ENCODE measurements around the gene GGCT.

Gene GGCT

DNA sequence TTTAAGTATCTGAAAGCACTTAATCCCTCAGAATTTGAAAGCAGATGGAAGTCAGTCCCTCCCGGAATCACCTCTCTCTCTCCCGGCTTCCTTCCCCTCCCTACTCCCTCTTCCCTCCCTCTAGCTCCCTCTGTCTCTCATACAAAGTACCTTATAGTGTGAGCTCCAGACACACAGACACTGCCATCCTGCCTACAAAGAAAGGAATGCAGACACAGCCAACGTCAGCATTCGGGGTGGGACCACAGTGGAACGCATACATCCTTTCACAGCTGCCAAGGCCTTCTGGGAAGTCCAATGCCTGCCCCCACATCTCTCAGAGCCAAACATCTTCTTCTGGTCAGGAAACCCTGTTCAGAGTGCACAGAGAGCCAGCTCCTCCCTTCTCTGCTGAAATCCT lies 35.3 kb downstream of the GGCT start:
- no peaks in the 10 kb centered on the region for H3K27me3 ChIP-seq (ENCODE audit: insufficient read depth, low read length)
- WGBS: 18% methylated on average over 5 of the region's 5 CpGs

DNA sequence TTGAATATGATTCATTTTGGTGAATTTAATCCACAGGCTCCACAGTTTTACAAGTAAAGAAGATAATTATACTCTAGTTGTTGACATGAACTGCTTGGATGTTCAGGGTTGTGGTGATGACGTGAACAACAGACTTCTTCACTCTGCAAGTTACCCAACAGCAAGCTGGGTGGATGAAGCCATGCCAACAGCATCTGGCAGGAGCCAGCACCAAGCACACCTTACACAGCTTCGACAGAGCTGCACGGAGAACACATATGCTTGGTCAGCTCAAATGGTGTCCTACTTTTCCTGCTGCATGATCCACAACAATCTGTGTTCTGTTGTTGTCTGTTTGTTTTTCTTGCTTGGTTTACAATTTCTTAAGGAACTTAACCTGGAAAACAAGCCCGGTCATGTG lies 35.8 kb downstream of the GGCT start:
- H3K36me3 ChIP-seq (ENCODE audit: insufficient read depth, low read length): no peaks in the 10 kb centered on the region
- WGBS: 89% methylated on average over 4 of the region's 4 CpGs
- no peaks in the 10 kb centered on the region for H3K27me3 ChIP-seq (ENCODE audit: insufficient read depth, low read length)
- peaks cover 16% of the 10 kb centered on the region for H3K4me1 ChIP-seq (ENCODE audit: insufficient read depth, low read length)
- H3K9me3 ChIP-seq (ENCODE audit: insufficient read depth, low read depth, low read length): no peaks in the 10 kb centered on the region
- 0 out of 2 replicates have a peak overlapping the region, but pooled peaks have one; percentile 17 for H3K27ac ChIP-seq (ENCODE audit: low read depth, low read length)
- H3K4me3 ChIP-seq (ENCODE audit: low read length): no peak overlapping the region
- H3K9ac ChIP-seq (ENCODE audit: low read depth, low read length): no peak overlapping the region

More for the DNA sequence above, 35.3 kb downstream of the GGCT start:
- Histone ChIP-seq H3K4me1 (ENCODE audit: insufficient read depth, low read length) (peaks cover 16% of the 10 kb centered on the region), H3K4me3 (ENCODE audit: low read length) (no peak overlapping the region), H3K27ac (ENCODE audit: low read depth, low read length) (peak overlapping the region; percentile 34; the same call in 1 of the 2 replicates), H3K36me3 (ENCODE audit: insufficient read depth, low read length) (no peaks in the 10 kb centered on the region), H3K9ac (ENCODE audit: low read depth, low read length) (no peak overlapping the region), H3K9me3 (ENCODE audit: insufficient read depth, low read depth, low read length) (no peaks in the 10 kb centered on the region)

DNA sequence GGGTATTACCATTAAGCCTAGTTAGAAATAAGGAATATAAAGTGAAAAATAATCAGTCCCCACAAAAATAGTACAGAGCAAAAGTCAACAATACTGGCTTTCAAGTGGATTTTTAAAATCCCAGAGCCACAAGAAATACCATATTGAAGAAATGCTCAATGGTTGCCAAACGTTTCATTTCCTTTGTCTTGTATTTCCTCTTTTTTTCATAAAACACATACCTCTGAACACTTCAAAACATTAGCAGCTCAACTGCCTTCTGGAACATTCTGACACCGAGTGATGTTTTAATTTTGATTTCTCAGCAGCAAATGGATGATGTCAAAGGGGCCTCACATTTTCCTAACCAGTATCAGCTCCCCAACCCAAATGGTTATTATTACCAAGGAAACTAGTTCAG lies 36.6 kb downstream of the GGCT start:
- Histone ChIP-seq H3K27ac (ENCODE audit: low read depth, low read length) (no peak overlapping the region), H3K36me3 (ENCODE audit: insufficient read depth, low read length) (no peaks in the 10 kb centered on the region), H3K9ac (ENCODE audit: low read depth, low read length) (no peak overlapping the region), H3K9me3 (ENCODE audit: insufficient read depth, low read depth, low read length) (no peaks in the 10 kb centered on the region), H3K4me1 (ENCODE audit: insufficient read depth, low read length) (peaks cover 16% of the 10 kb centered on the region), H3K27me3 (ENCODE audit: insufficient read depth, low read length) (no peaks in the 10 kb centered on the region), H3K4me3 (ENCODE audit: low read length) (no peak overlapping the region)
- 88% methylated on average over 2 of the region's 2 CpGs for WGBS

DNA sequence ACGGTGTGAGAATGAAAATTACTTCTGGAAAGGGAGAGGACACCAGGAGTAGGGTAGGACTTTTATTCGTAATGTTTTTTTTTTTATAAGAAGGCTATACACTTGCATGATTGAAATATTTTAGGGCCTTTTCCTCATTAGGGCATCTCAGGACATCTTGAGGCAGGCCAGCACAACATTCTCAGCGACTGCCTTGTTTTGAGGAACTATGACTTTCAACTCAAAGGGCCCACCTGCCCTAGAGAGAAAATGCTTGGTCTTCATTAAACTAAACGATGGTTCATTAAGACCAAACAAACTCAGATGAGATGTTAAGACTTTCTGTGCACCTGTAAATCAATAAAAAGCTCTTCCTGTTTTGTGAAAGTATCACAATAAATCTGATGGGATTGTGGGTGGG lies 37.4 kb downstream of the GGCT start:
- WGBS: 92% methylated on average over 4 of the region's 4 CpGs
- H3K4me3 ChIP-seq (ENCODE audit: low read length): no peak overlapping the region
- H3K9me3 ChIP-seq (ENCODE audit: insufficient read depth, low read depth, low read length): no peaks in the 10 kb centered on the region
- no peaks in the 10 kb centered on the region for H3K36me3 ChIP-seq (ENCODE audit: insufficient read depth, low read length)
- no peaks in the 10 kb centered on the region for H3K27me3 ChIP-seq (ENCODE audit: insufficient read depth, low read length)
- H3K4me1 ChIP-seq (ENCODE audit: insufficient read depth, low read length): peaks cover 13% of the 10 kb centered on the region
- H3K9ac ChIP-seq (ENCODE audit: low read depth, low read length): no peak overlapping the region
- no peak overlapping the region for H3K27ac ChIP-seq (ENCODE audit: low read depth, low read length)

DNA sequence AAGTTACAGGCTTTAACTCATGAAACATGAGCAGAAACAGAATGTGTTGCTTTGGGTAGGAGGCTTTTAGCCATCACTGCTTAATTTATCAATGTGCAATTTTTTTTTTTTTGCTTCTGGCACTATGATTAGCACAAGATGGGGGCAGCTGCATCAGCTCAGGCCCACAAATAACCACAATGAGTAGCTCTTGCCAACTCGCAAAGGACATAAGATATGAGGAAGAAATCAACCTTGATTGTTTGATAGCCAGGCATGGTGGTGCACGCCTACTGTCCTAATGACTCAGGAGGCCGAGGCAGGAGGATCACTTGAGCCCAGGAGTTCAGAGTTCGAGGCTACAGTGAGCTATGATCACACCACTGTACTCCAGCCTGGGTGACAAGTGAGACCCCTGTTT lies 38.4 kb downstream of the GGCT start:
- H3K4me1 ChIP-seq (ENCODE audit: insufficient read depth, low read length): peaks cover 13% of the 10 kb centered on the region
- no peak overlapping the region for H3K27ac ChIP-seq (ENCODE audit: low read depth, low read length)
- no peaks in the 10 kb centered on the region for H3K36me3 ChIP-seq (ENCODE audit: insufficient read depth, low read length)
- WGBS: 85% methylated on average over 4 of the region's 4 CpGs
- no peak overlapping the region for H3K9ac ChIP-seq (ENCODE audit: low read depth, low read length)
- no peaks in the 10 kb centered on the region for H3K27me3 ChIP-seq (ENCODE audit: insufficient read depth, low read length)
- no peak overlapping the region for H3K4me3 ChIP-seq (ENCODE audit: low read length)
- no peaks in the 10 kb centered on the region for H3K9me3 ChIP-seq (ENCODE audit: insufficient read depth, low read depth, low read length)

DNA sequence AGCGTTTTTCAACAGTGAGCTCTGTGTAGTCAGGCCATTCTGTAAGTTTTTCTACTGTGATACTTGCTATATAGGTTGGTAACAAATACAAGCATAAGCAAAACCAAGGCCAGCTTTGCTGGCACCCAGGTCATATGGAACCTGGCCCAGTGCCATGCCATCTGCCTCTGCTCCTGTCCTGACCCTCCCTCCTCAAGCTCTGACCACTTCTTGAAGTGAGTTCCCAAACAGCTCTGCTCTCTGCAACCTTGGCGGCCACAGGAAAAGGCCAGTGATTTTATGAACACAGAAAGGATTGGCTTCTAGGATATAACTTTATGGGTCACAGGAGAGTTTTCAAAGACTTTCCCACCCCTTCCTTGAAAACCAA lies 38.8 kb downstream of the GGCT start:
- no peak overlapping the region for H3K27ac ChIP-seq (ENCODE audit: low read depth, low read length)
- no peaks in the 10 kb centered on the region for H3K27me3 ChIP-seq (ENCODE audit: insufficient read depth, low read length)
- no peak overlapping the region for H3K9ac ChIP-seq (ENCODE audit: low read depth, low read length)
- 88% methylated on average over 2 of the region's 2 CpGs for WGBS
- H3K36me3 ChIP-seq (ENCODE audit: insufficient read depth, low read length): no peaks in the 10 kb centered on the region
- peaks cover 13% of the 10 kb centered on the region for H3K4me1 ChIP-seq (ENCODE audit: insufficient read depth, low read length)
- no peaks in the 10 kb centered on the region for H3K9me3 ChIP-seq (ENCODE audit: insufficient read depth, low read depth, low read length)
- H3K4me3 ChIP-seq (ENCODE audit: low read length): no peak overlapping the region

GRCh38 chr7:30465046-30465810 lies 39.4 kb downstream of the GGCT start:
- H3K27me3 ChIP-seq (ENCODE audit: insufficient read depth, low read length): no peaks in the 10 kb centered on the region
- H3K36me3 ChIP-seq (ENCODE audit: insufficient read depth, low read length): no peaks in the 10 kb centered on the region
- no peak overlapping the region for H3K9ac ChIP-seq (ENCODE audit: low read depth, low read length)
- no peak overlapping the region for H3K4me3 ChIP-seq (ENCODE audit: low read length)
- no peak overlapping the region for H3K27ac ChIP-seq (ENCODE audit: low read depth, low read length)
- no peaks in the 10 kb centered on the region for H3K9me3 ChIP-seq (ENCODE audit: insufficient read depth, low read depth, low read length)
- peaks cover 13% of the 10 kb centered on the region for H3K4me1 ChIP-seq (ENCODE audit: insufficient read depth, low read length)
- 92% methylated on average over 5 of the region's 5 CpGs for WGBS

- no peak overlapping the region for H3K4me3 ChIP-seq (ENCODE audit: low read length)
- H3K9ac ChIP-seq (ENCODE audit: low read depth, low read length): no peak overlapping the region
- peaks cover 6% of the 10 kb centered on the region for H3K4me1 ChIP-seq (ENCODE audit: insufficient read depth, low read length)
- WGBS: 71% methylated on average over 5 of the region's 5 CpGs
- H3K27ac ChIP-seq (ENCODE audit: low read depth, low read length): no peak overlapping the region
- H3K9me3 ChIP-seq (ENCODE audit: insufficient read depth, low read depth, low read length): no peaks in the 10 kb centered on the region
- H3K27me3 ChIP-seq (ENCODE audit: insufficient read depth, low read length): no peaks in the 10 kb centered on the region
- H3K36me3 ChIP-seq (ENCODE audit: insufficient read depth, low read length): no peaks in the 10 kb centered on the region
Measured at GRCh38 chr7:30464231-30464671, 40.4 kb downstream of the GGCT start.

- Histone ChIP-seq H3K36me3 (ENCODE audit: insufficient read depth, low read length) (no peaks in the 10 kb centered on the region), H3K9me3 (ENCODE audit: insufficient read depth, low read depth, low read length) (no peaks in the 10 kb centered on the region), H3K27ac (ENCODE audit: low read depth, low read length) (no peak overlapping the region), H3K4me3 (ENCODE audit: low read length) (no peak overlapping the region), H3K4me1 (ENCODE audit: insufficient read depth, low read length) (no peaks in the 10 kb centered on the region), H3K27me3 (ENCODE audit: insufficient read depth, low read length) (no peaks in the 10 kb centered on the region), H3K9ac (ENCODE audit: low read depth, low read length) (no peak overlapping the region)
- WGBS: 93% methylated on average over 5 of the region's 6 CpGs
Measured at GRCh38 chr7:30463405-30464145, 41.1 kb downstream of the GGCT start.

DNA sequence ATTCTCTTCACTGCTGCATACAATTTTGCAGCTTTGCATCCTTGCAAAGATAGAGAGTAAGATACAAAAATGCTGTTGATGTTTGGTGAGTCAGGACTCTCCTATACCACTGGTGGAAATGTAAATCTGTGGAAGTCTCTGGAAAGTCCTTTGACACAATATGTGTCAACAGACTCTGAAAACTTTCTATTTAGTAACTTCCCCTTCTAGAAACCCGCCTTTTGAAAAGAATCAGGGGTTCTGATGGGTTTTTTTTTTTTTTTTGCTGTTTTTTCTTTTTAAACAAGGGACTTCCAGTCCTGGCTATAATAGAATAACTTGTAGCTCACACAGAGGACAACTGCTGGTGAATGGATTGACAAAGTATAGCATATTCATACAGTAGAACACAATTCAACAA lies 42.5 kb downstream of the GGCT start:
- Histone ChIP-seq H3K27me3 (ENCODE audit: insufficient read depth, low read length) (no peaks in the 10 kb centered on the region), H3K4me1 (ENCODE audit: insufficient read depth, low read length) (no peaks in the 10 kb centered on the region), H3K36me3 (ENCODE audit: insufficient read depth, low read length) (no peaks in the 10 kb centered on the region), H3K4me3 (ENCODE audit: low read length) (no peak overlapping the region), H3K9me3 (ENCODE audit: insufficient read depth, low read depth, low read length) (no peaks in the 10 kb centered on the region), H3K9ac (ENCODE audit: low read depth, low read length) (no peak overlapping the region), H3K27ac (ENCODE audit: low read depth, low read length) (no peak overlapping the region)
- WGBS: no CpG with 5 or more reads among the region's 1 CpG

DNA sequence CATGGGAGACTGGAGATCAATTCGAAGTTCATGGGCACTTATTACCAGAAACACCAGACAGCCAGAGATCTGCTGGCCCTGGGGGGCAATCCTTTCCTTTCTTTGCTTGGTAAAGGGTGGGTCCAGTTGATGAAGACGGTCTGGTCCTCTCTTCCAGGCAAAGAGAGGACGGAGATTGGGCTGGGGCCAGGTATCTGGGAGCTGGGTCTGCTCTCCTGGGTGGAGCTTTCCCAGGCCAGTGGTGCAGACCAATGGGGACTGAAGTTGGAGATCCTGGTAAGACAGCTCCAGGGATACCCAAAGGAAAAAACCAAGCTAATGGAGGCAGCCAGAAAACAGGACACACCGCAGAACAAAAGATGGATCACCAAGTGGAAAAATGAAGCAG lies 44.4 kb downstream of the GGCT start:
- Histone ChIP-seq H3K4me1 (ENCODE audit: insufficient read depth, low read length) (no peaks in the 10 kb centered on the region), H3K27ac (ENCODE audit: low read depth, low read length) (no peak overlapping the region), H3K27me3 (ENCODE audit: insufficient read depth, low read length) (no peaks in the 10 kb centered on the region), H3K9me3 (ENCODE audit: insufficient read depth, low read depth, low read length) (no peaks in the 10 kb centered on the region), H3K4me3 (ENCODE audit: low read length) (no peak overlapping the region), H3K9ac (ENCODE audit: low read depth, low read length) (no peak overlapping the region), H3K36me3 (ENCODE audit: insufficient read depth, low read length) (peaks cover 10% of the 10 kb centered on the region; the same call in 1 of the 2 replicates)
- WGBS: 94% methylated on average over 4 of the region's 4 CpGs

All from HUES64 (cell line).